HCT116 (cell line): ENCODE results near the gene MAP3K5. TPM values are rescaled to one million over a fixed set of nuclear protein-coding genes. Genes with fewer than 3 reads are reported as not detected.

Source experiments
- ATAC-seq: fragments of 200-7000 bp; cut with Tn5 transposase; 2 replicates; pipeline ENCODE4 v1.9.1; 2020; ENCODE audit warnings: mild to moderate bottlenecking, moderate library complexity
- BruUV-seq: library from RNA; stranded (reverse); fragments of 400-500 nt; replicated peaks from 2 replicates; lab custom pipeline; 2021; lab: Mats Ljungman, UMichigan
- CTCF ChIA-PET: fragments of 300-600 bp; sonication (Branson Sonifier 250); formaldehyde crosslinking; loops from one replicate; lab custom pipeline; 2021; ENCODE audit warnings: antibody characterized with exemption; lab: Charles Lee
- POLR2A ChIA-PET: fragments of 300-600, 350-600 bp; sonication (Branson Sonifier 250); formaldehyde crosslinking; loops from one replicate; lab custom pipeline; 2021; ENCODE audit warnings: antibody characterized with exemption; lab: Charles Lee
- RAD21 ChIA-PET, 2 experiments: fragments of 300-600 bp; sonication (Branson Sonifier 250); formaldehyde crosslinking; loops; one replicate each; lab custom pipeline; 2023; ENCODE audit warnings: low total read pairs in 2 of 2; ENCODE audit not compliant: uncharacterized antibody in 2 of 2, unreplicated experiment in 2 of 2, low non-redundant PET in 1 of 2; lab: Charles Lee
- DNase-seq: peaks from one replicate; pipeline ENCODE4 v3.0.0-alpha.2; 2010; ENCODE audit warnings: low read depth, low spot score
- H2AFZ ChIP-seq: fragments of 200-600 bp; shearing (Covaris generic), sonication (generic); 2 replicates; pipeline ENCODE4 v1.6.1; 2017; ENCODE audit warnings: low read depth, mixed run types, mixed read lengths, antibody characterized with exemption, low read length; ENCODE audit not compliant: poor library complexity, severe bottlenecking
- H3K27ac ChIP-seq: 2 replicates; pipeline ENCODE4 v1.5.1; 2012; ENCODE audit warnings: low read depth, low read length
- H3K27me3 ChIP-seq: fragments of 200-600 bp; sonication (generic); 2 replicates; pipeline ENCODE4 v1.6.1; 2016; ENCODE audit warnings: mixed run types, low read length, mixed read lengths; ENCODE audit not compliant: insufficient read depth
- H3K36me3 ChIP-seq, 2 experiments: fragments of 200-500 bp in 1 of 2; fragments of 200-600 bp in 1 of 2; sonication (Bioruptor generic) in 1 of 2; sonication (generic) in 1 of 2; 2 replicates each; pipeline versions ENCODE4 v1.5.1 to v1.6.1; 2014 to 2016; ENCODE audit warnings: low read length in 2 of 2, inconsistent platforms in 1 of 2, mixed read lengths in 1 of 2, mixed run types in 1 of 2; ENCODE audit not compliant: insufficient read depth in 2 of 2, control insufficient read depth in 1 of 2
- H3K4me1 ChIP-seq, 2 experiments: fragments of 200-600 bp in 1 of 2; sonication (generic) in 1 of 2; 2 replicates each; pipeline versions ENCODE4 v1.5.1 to v1.6.1; 2012 to 2017; ENCODE audit warnings: low read length in 2 of 2, inconsistent platforms in 1 of 2, mild to moderate bottlenecking in 1 of 2, mixed read lengths in 1 of 2, mixed run types in 1 of 2, moderate library complexity in 1 of 2; ENCODE audit not compliant: insufficient read depth in 2 of 2, control insufficient read depth in 1 of 2
- H3K4me2 ChIP-seq: fragments of 200-600 bp; sonication (generic); 2 replicates; pipeline ENCODE4 v1.6.1; 2017; ENCODE audit warnings: mixed run types, low read length, mixed read lengths
- H3K4me3 ChIP-seq, 2 experiments: fragments of 200-600 bp in 1 of 2; sonication (generic) in 1 of 2; replicated peaks in 1 of 2; 2 replicates each; pipeline ENCODE4 v1.5.1; 2011 to 2016; ENCODE audit warnings: low read length in 2 of 2, control low read depth in 1 of 2, low read depth in 1 of 2, mild to moderate bottlenecking in 1 of 2, mixed read lengths in 1 of 2, mixed run types in 1 of 2
- H3K79me2 ChIP-seq: fragments of 200-600 bp; sonication (generic); 2 replicates; pipeline ENCODE4 v1.6.1; 2017; ENCODE audit warnings: mild to moderate bottlenecking, mixed run types, low read length, moderate library complexity, mixed read lengths; ENCODE audit not compliant: insufficient read depth
- H3K9ac ChIP-seq: fragments of 200-600 bp; sonication (generic); 2 replicates; pipeline ENCODE4 v1.6.1; 2016; ENCODE audit warnings: low read length, mixed read lengths
- H3K9me2 ChIP-seq: fragments of 200-600 bp; sonication (generic), shearing (Covaris generic); 2 replicates; pipeline ENCODE4 v1.6.1; 2017; ENCODE audit warnings: mixed run types, mild to moderate bottlenecking, moderate library complexity; ENCODE audit not compliant: insufficient read depth
- H3K9me3 ChIP-seq, 2 experiments: fragments of 200-500 bp in 1 of 2; fragments of 200-600 bp in 1 of 2; sonication (Bioruptor generic) in 1 of 2; sonication (generic) in 1 of 2; 2 replicates each; pipeline ENCODE4 v1.6.1; 2014 to 2017; ENCODE audit warnings: low read length in 2 of 2, mixed read lengths in 2 of 2, inconsistent platforms in 1 of 2, low read depth in 1 of 2, mild to moderate bottlenecking in 1 of 2, mixed run types in 1 of 2, moderate library complexity in 1 of 2; ENCODE audit not compliant: control insufficient read depth in 1 of 2, insufficient read depth in 1 of 2
- H4K20me1 ChIP-seq: fragments of 200-600 bp; sonication (generic), shearing (Covaris generic); 2 replicates; pipeline ENCODE4 v1.6.1; 2017; ENCODE audit warnings: mixed run types, mild to moderate bottlenecking, moderate library complexity; ENCODE audit not compliant: insufficient read depth
- ATF3 ChIP-seq: IDR thresholded peaks from 2 replicates; pipeline ENCODE4 v1.6.1; 2012
- CBX3 ChIP-seq: IDR thresholded peaks from 2 replicates; pipeline ENCODE4 v1.6.1; 2012; ENCODE audit warnings: low read depth
- CEBPB ChIP-seq: IDR thresholded peaks from 2 replicates; pipeline ENCODE4 v1.6.1; 2012; ENCODE audit warnings: low read depth
- ELF1 ChIP-seq: IDR thresholded peaks from 2 replicates; pipeline ENCODE4 v1.6.1; 2012; ENCODE audit warnings: low read depth, borderline replicate concordance
- EZH2 ChIP-seq: fragments of 200-600 bp; sonication (generic); IDR thresholded peaks from 2 replicates; pipeline ENCODE4 v1.6.1; 2017; ENCODE audit warnings: antibody characterized with exemption, mixed run types
- EZH2phosphoT487 ChIP-seq: fragments of 200-600 bp; IDR thresholded peaks from 2 replicates; pipeline ENCODE4 v1.6.1; 2018; ENCODE audit warnings: antibody characterized with exemption, borderline replicate concordance
- POLR2AphosphoS5 ChIP-seq: IDR thresholded peaks from 2 replicates; pipeline ENCODE4 v1.6.1; 2011; ENCODE audit warnings: mild to moderate bottlenecking, low read depth, low read length, moderate library complexity
- RAD21 ChIP-seq: IDR thresholded peaks from 2 replicates; pipeline ENCODE4 v1.6.1; 2012; ENCODE audit warnings: low read depth, mild to moderate bottlenecking
- SP1 ChIP-seq: IDR thresholded peaks from 2 replicates; pipeline ENCODE4 v1.6.1; 2012; ENCODE audit warnings: low read depth
- SRF ChIP-seq: IDR thresholded peaks from 2 replicates; pipeline ENCODE4 v1.6.1; 2012; ENCODE audit warnings: low read depth
- ZFX ChIP-seq: fragments of 450-650 bp; IDR thresholded peaks from 2 replicates; pipeline ENCODE4 v1.6.1; 2017
- ZNF274 ChIP-seq: fragments of 200-500 bp; sonication (Bioruptor generic); IDR thresholded peaks from 2 replicates; pipeline ENCODE4 v1.6.1; 2014; ENCODE audit warnings: mild to moderate bottlenecking, low read depth, low read length, inconsistent platforms
- intact Hi-C: fragments of 100-400 bp; cut with micrococcal nuclease; formaldehyde crosslinking; loops from 2 replicates; pipeline ENCODE4 v1.10.0; 2022
- total RNA-seq: library from RNA; stranded (reverse); gene quantifications from one replicate; pipeline ENCODE4 v1.2.1, GENCODE V29; 2021; ENCODE audit not compliant: unreplicated experiment
- TF ChIP-seq, protein P1 (sequence below): IDR thresholded peaks from 2 replicates; pipeline ENCODE4 v1.6.1; 2012; ENCODE audit warnings: low read depth
- TF ChIP-seq, protein P2 (sequence below), 3 experiments: fragments of 200-600 bp in 1 of 3; sonication (generic) in 1 of 3; IDR thresholded peaks in 2 of 3; conservative IDR thresholded peaks in 1 of 3; 2 replicates each; pipeline ENCODE4 v1.5.1; 2012 to 2017; ENCODE audit warnings: low read depth in 2 of 3, low read length in 2 of 3, antibody characterized with exemption in 1 of 3, borderline replicate concordance in 1 of 3, control low read depth in 1 of 3, mild to moderate bottlenecking in 1 of 3, mixed read lengths in 1 of 3, mixed run types in 1 of 3, moderate library complexity in 1 of 3; ENCODE audit not compliant: insufficient read depth in 1 of 3

MAP3K5 gene
- total RNA-seq, 1 experiment from 2014 or later, result 11.8 TPM

GRCh38 chr6:136624347-136624746, 167.9 kb downstream of the MAP3K5 start:
- ATAC-seq (no peak), DNase-seq (no peak)
- no TSS peak for BruUV-seq
- H3K27ac ChIP-seq, result no peak overlapping the region
- no peak overlapping the region for H3K4me3 ChIP-seq
- RAD21 ChIA-PET, result no interaction called here
- no peaks in the 10 kb centered on the region for H3K9me2 ChIP-seq
- POLR2A ChIA-PET, result no interaction called here
- no peak overlapping the region for H3K9ac ChIP-seq
- H3K4me2 ChIP-seq, result no peak overlapping the region
- no peaks in the 10 kb centered on the region for H3K27me3 ChIP-seq
- H2AFZ ChIP-seq, result no peak overlapping the region
- no peaks in the 10 kb centered on the region for H4K20me1 ChIP-seq
- H3K36me3 ChIP-seq, result no peaks in the 10 kb centered on the region
- intact Hi-C loops, result no loop called here
- TF ChIP-seq SP1 (no peak), ZFX (no peak)
- no peaks in the 10 kb centered on the region for H3K9me3 ChIP-seq
- no peaks in the 10 kb centered on the region for H3K4me1 ChIP-seq
- CTCF ChIA-PET, result no interaction called here
- H3K79me2 ChIP-seq, result no peaks in the 10 kb centered on the region

DNA sequence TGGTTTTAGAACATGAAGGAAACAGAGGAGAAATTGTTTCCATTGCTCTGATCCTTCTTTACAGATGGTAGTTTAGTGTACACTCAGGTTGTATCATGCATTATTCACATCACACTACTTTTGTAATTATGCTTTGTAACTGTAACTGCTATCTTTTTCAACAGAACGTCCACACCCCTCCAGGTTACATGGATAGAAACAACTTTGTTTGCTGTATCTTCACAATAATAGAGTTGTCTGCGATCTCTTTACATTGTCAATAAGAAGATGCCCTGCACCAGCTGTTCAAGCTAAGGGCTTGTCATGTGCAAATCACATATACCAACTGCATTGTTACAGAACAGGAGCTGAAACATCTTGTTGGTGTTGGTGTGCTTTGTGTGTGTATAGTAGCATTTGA, 174.2 kb downstream of the MAP3K5 start:
- Histone ChIP-seq H3K36me3 (no peaks in the 10 kb centered on the region), H3K9me2 (no peaks in the 10 kb centered on the region), H3K4me2 (no peak overlapping the region), H4K20me1 (no peaks in the 10 kb centered on the region), H3K9me3 (no peaks in the 10 kb centered on the region), H3K79me2 (no peaks in the 10 kb centered on the region), H3K9ac (no peak overlapping the region), H3K27me3 (no peaks in the 10 kb centered on the region), H3K27ac (no peak overlapping the region), H3K4me1 (peaks cover 0 to 5% of the 10 kb centered on the region in 2 experiments; a peak in 1 of 4 replicates), H3K4me3 (no peak overlapping the region), H2AFZ (no peak overlapping the region)
- ChIA-PET POLR2A (no interaction called here), RAD21 (no interaction called here), CTCF (no interaction called here)
- no TSS peak for BruUV-seq
- intact Hi-C loops, result no loop called here
- no peak for DNase-seq
- ATAC-seq, result no peak
- TF ChIP-seq ATF3 (no peak), ELF1 (no peak), RAD21 (no peak), EZH2 (no peak), SRF (no peak), ZNF274 (no peak), EZH2phosphoT487 (no peak), CBX3 (no peak), SP1 (no peak), CEBPB (no peak), POLR2AphosphoS5 (no peak)
- TF ChIP-seq, protein P1, sequence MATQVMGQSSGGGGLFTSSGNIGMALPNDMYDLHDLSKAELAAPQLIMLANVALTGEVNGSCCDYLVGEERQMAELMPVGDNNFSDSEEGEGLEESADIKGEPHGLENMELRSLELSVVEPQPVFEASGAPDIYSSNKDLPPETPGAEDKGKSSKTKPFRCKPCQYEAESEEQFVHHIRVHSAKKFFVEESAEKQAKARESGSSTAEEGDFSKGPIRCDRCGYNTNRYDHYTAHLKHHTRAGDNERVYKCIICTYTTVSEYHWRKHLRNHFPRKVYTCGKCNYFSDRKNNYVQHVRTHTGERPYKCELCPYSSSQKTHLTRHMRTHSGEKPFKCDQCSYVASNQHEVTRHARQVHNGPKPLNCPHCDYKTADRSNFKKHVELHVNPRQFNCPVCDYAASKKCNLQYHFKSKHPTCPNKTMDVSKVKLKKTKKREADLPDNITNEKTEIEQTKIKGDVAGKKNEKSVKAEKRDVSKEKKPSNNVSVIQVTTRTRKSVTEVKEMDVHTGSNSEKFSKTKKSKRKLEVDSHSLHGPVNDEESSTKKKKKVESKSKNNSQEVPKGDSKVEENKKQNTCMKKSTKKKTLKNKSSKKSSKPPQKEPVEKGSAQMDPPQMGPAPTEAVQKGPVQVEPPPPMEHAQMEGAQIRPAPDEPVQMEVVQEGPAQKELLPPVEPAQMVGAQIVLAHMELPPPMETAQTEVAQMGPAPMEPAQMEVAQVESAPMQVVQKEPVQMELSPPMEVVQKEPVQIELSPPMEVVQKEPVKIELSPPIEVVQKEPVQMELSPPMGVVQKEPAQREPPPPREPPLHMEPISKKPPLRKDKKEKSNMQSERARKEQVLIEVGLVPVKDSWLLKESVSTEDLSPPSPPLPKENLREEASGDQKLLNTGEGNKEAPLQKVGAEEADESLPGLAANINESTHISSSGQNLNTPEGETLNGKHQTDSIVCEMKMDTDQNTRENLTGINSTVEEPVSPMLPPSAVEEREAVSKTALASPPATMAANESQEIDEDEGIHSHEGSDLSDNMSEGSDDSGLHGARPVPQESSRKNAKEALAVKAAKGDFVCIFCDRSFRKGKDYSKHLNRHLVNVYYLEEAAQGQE, result no peak
- TF ChIP-seq, protein P2, sequence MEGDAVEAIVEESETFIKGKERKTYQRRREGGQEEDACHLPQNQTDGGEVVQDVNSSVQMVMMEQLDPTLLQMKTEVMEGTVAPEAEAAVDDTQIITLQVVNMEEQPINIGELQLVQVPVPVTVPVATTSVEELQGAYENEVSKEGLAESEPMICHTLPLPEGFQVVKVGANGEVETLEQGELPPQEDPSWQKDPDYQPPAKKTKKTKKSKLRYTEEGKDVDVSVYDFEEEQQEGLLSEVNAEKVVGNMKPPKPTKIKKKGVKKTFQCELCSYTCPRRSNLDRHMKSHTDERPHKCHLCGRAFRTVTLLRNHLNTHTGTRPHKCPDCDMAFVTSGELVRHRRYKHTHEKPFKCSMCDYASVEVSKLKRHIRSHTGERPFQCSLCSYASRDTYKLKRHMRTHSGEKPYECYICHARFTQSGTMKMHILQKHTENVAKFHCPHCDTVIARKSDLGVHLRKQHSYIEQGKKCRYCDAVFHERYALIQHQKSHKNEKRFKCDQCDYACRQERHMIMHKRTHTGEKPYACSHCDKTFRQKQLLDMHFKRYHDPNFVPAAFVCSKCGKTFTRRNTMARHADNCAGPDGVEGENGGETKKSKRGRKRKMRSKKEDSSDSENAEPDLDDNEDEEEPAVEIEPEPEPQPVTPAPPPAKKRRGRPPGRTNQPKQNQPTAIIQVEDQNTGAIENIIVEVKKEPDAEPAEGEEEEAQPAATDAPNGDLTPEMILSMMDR (IDR thresholded peaks at IDR 0.05 in 2 of 3, conservative IDR thresholded peaks at IDR 0.05 in 1 of 3; ENCODE audit: borderline replicate concordance in 1 of 3, insufficient read depth in 1 of 3, low read depth in 2 of 3, low read length in 2 of 3), result no peak
